Activated CD4-positive, alpha-beta memory T cell treated with anti-CD3 and anti-CD28 coated beads for 36 hours (primary cell): ENCODE results near the gene A3GALT2. TPM values are rescaled to one million over a fixed set of nuclear protein-coding genes. Genes with fewer than 3 reads are reported as not detected.

ENCODE experiments used
- CTCF ChIA-PET: fragments of 350-600 bp; sonication (Branson Sonifier 250); formaldehyde crosslinking; loops from one replicate; lab custom pipeline; 2021; ENCODE audit warnings: antibody characterized with exemption, inconsistent platforms; lab: Charles Lee
- POLR2A ChIA-PET: fragments of 350-600 bp; sonication (Branson Sonifier 250); formaldehyde crosslinking; loops from one replicate; lab custom pipeline; 2021; ENCODE audit warnings: antibody characterized with exemption; lab: Charles Lee
- DNase-seq: peaks from one replicate; pipeline ENCODE4 v3.0.0-alpha.2; 2020
- H3K27ac Mint-ChIP-seq: one replicate; pipeline ENCODE4 v1.8.0; 2021; ENCODE audit warnings: mixed read lengths
- H3K27me3 Mint-ChIP-seq: one replicate; pipeline ENCODE4 v1.8.0; 2021; ENCODE audit warnings: mixed read lengths
- H3K36me3 Mint-ChIP-seq: one replicate; pipeline ENCODE4 v1.8.0; 2021; ENCODE audit warnings: mixed read lengths
- H3K4me1 Mint-ChIP-seq: one replicate; pipeline ENCODE4 v1.8.0; 2021; ENCODE audit warnings: low read depth, mixed read lengths
- H3K4me3 Mint-ChIP-seq: one replicate; pipeline ENCODE4 v1.8.0; 2021; ENCODE audit warnings: mild to moderate bottlenecking, mixed read lengths
- H3K9me3 Mint-ChIP-seq: one replicate; pipeline ENCODE4 v1.8.0; 2021; ENCODE audit warnings: mixed read lengths
- intact Hi-C: fragments of 100-400 bp; cut with micrococcal nuclease; formaldehyde crosslinking; loops from one replicate; pipeline ENCODE4 v1.15.1; 2023
- total RNA-seq, 2 experiments: library from RNA; stranded (reverse); gene quantifications; one replicate each; pipeline ENCODE4 v1.2.3, GENCODE V29; 2021

Gene A3GALT2
- total RNA-seq, 2 experiments from 2014 or later, result not detected

GRCh38 chr1:33307494-33307864, 13.4 kb downstream of the A3GALT2 start:
- H3K4me1 Mint-ChIP-seq, result peaks cover 8% of the 10 kb centered on the region
- intact Hi-C loops, result no loop called here
- H3K36me3 Mint-ChIP-seq, result no peaks in the 10 kb centered on the region
- ChIA-PET POLR2A (no interaction called here), CTCF (no interaction called here)
- no peak overlapping the region for H3K4me3 Mint-ChIP-seq
- no peak for DNase-seq
- no peak overlapping the region for H3K27ac Mint-ChIP-seq
- H3K9me3 Mint-ChIP-seq, result no peaks in the 10 kb centered on the region
- peaks cover 10% of the 10 kb centered on the region for H3K27me3 Mint-ChIP-seq

GRCh38 chr1:33306653-33307493, 14.0 kb downstream of the A3GALT2 start:
- intact Hi-C loops, result no loop called here
- POLR2A ChIA-PET, result no interaction called here
- no peak for DNase-seq
- Mint-ChIP-seq H3K27me3 (peaks cover 10% of the 10 kb centered on the region), H3K4me3 (no peak overlapping the region), H3K27ac (no peak overlapping the region), H3K4me1 (peaks cover 14% of the 10 kb centered on the region), H3K36me3 (no peaks in the 10 kb centered on the region), H3K9me3 (no peaks in the 10 kb centered on the region)
- CTCF ChIA-PET, result interaction anchor here (1.7 to 2.6 kb wide), 2 partner anchors 11 to 164 kb away, joined by 4 to 16 read pairs; no protein-coding TSS in a partner anchor

GRCh38 chr1:33305816-33306652, 14.9 kb downstream of the A3GALT2 start:
- POLR2A ChIA-PET, result no interaction called here

GRCh38 chr1:33305016-33305415, 15.9 kb downstream of the A3GALT2 start:
- Mint-ChIP-seq H3K9me3 (no peaks in the 10 kb centered on the region), H3K27ac (no peak overlapping the region), H3K4me1 (peaks cover 19% of the 10 kb centered on the region), H3K27me3 (peaks cover 10% of the 10 kb centered on the region), H3K4me3 (no peak overlapping the region), H3K36me3 (no peaks in the 10 kb centered on the region)
- DNase-seq, result no peak
- intact Hi-C loops, result no loop called here
- ChIA-PET POLR2A (no interaction called here), CTCF (interaction anchor here (1.2 to 2.6 kb wide), 4 partner anchors 9 to 166 kb away, joined by 3 to 16 read pairs (median 4); no protein-coding TSS in a partner anchor)

More at GRCh38 chr1:33305816-33306652, 14.9 kb downstream of the A3GALT2 start:
- Mint-ChIP-seq H3K27ac (no peak overlapping the region), H3K36me3 (no peaks in the 10 kb centered on the region), H3K4me3 (no peak overlapping the region), H3K4me1 (peaks cover 19% of the 10 kb centered on the region), H3K9me3 (no peaks in the 10 kb centered on the region), H3K27me3 (peaks cover 10% of the 10 kb centered on the region)
- intact Hi-C loops, result no loop called here
- no peak for DNase-seq
- CTCF ChIA-PET, result interaction anchor here (1.2 to 2.6 kb wide), 4 partner anchors 10 to 165 kb away, joined by 3 to 16 read pairs (median 4); no protein-coding TSS in a partner anchor

- ChIA-PET POLR2A (no interaction called here), CTCF (interaction anchor here (1.0 kb wide), 1 partner anchor 8 kb away, joined by 5 read pairs; no protein-coding TSS in a partner anchor)
Observed at GRCh38 chr1:33302325-33302724, 18.6 kb downstream of the A3GALT2 start.

GRCh38 chr1:33301273-33301984, 19.5 kb downstream of the A3GALT2 start:
- POLR2A ChIA-PET, result no interaction called here
- Mint-ChIP-seq H3K36me3 (peaks cover 5% of the 10 kb centered on the region), H3K4me3 (no peak overlapping the region), H3K27me3 (peaks cover 7% of the 10 kb centered on the region), H3K4me1 (peaks cover 19% of the 10 kb centered on the region), H3K27ac (no peak overlapping the region), H3K9me3 (no peaks in the 10 kb centered on the region)
- DNase-seq, result no peak
- intact Hi-C loops, result no loop called here
- CTCF ChIA-PET, result no interaction called here

More at GRCh38 chr1:33302325-33302724, 18.6 kb downstream of the A3GALT2 start:
- H3K36me3 Mint-ChIP-seq, result peaks cover 3% of the 10 kb centered on the region
- H3K27me3 Mint-ChIP-seq, result peaks cover 7% of the 10 kb centered on the region
- H3K27ac Mint-ChIP-seq, result no peak overlapping the region
- DNase-seq, result peak; percentile 52
- no peaks in the 10 kb centered on the region for H3K9me3 Mint-ChIP-seq
- peaks cover 19% of the 10 kb centered on the region for H3K4me1 Mint-ChIP-seq
- H3K4me3 Mint-ChIP-seq, result no peak overlapping the region
- intact Hi-C loops, result no loop called here

GRCh38 chr1:33300673-33301072, 20.2 kb downstream of the A3GALT2 start:
- H3K4me1 Mint-ChIP-seq, result peaks cover 19% of the 10 kb centered on the region
- peaks cover 1% of the 10 kb centered on the region for H3K27me3 Mint-ChIP-seq
- H3K4me3 Mint-ChIP-seq, result no peak overlapping the region
- DNase-seq, result no peak
- intact Hi-C loops, result no loop called here
- POLR2A ChIA-PET, result no interaction called here
- CTCF ChIA-PET, result no interaction called here
- H3K36me3 Mint-ChIP-seq, result peaks cover 5% of the 10 kb centered on the region
- no peaks in the 10 kb centered on the region for H3K9me3 Mint-ChIP-seq
- H3K27ac Mint-ChIP-seq, result no peak overlapping the region

- no peak for DNase-seq
- H3K27ac Mint-ChIP-seq, result no peak overlapping the region
- ChIA-PET CTCF (interaction anchor here (1.4 to 5.7 kb wide), 5 partner anchors 14 to 172 kb away, joined by 5 to 103 read pairs (median 7); partner anchors contain the start of gene ZSCAN20), POLR2A (no interaction called here)
- intact Hi-C loops, result loop anchor here (5.0 kb wide), 2 partner anchors 48 to 172 kb away; no protein-coding TSS in a partner anchor
- peaks cover 24% of the 10 kb centered on the region for H3K4me1 Mint-ChIP-seq
- no peaks in the 10 kb centered on the region for H3K9me3 Mint-ChIP-seq
- H3K36me3 Mint-ChIP-seq, result peaks cover 5% of the 10 kb centered on the region
- no peaks in the 10 kb centered on the region for H3K27me3 Mint-ChIP-seq
- H3K4me3 Mint-ChIP-seq, result no peak overlapping the region
Observed at GRCh38 chr1:33299461-33300155, 21.3 kb downstream of the A3GALT2 start.

- peak; percentile 70 for DNase-seq
- Mint-ChIP-seq H3K9me3 (no peaks in the 10 kb centered on the region), H3K36me3 (peaks cover 5% of the 10 kb centered on the region), H3K27me3 (no peaks in the 10 kb centered on the region), H3K4me1 (peaks cover 24% of the 10 kb centered on the region), H3K27ac (no peak overlapping the region), H3K4me3 (no peak overlapping the region)
- CTCF ChIA-PET, result interaction anchor here (0.6 to 5.7 kb wide), 18 partner anchors 14 to 186 kb away, joined by 3 to 103 read pairs (median 5); partner anchors contain the start of gene ZSCAN20
- POLR2A ChIA-PET, result no interaction called here
- intact Hi-C loops, result loop anchor here (5.0 kb wide), 2 partner anchors 49 to 171 kb away; no protein-coding TSS in a partner anchor
Observed at GRCh38 chr1:33298623-33299277, 22.1 kb downstream of the A3GALT2 start.

GRCh38 chr1:33297911-33298622, 22.8 kb downstream of the A3GALT2 start:
- H3K4me1 Mint-ChIP-seq, result peaks cover 21% of the 10 kb centered on the region
- ChIA-PET CTCF (interaction anchor here (0.6 to 5.7 kb wide), 22 partner anchors 10 to 210 kb away, joined by 3 to 103 read pairs (median 4); partner anchors contain the start of gene ZSCAN20), POLR2A (no interaction called here)
- peaks cover 5% of the 10 kb centered on the region for H3K36me3 Mint-ChIP-seq
- no peak for DNase-seq
- H3K27me3 Mint-ChIP-seq, result no peaks in the 10 kb centered on the region
- H3K9me3 Mint-ChIP-seq, result no peaks in the 10 kb centered on the region
- H3K4me3 Mint-ChIP-seq, result no peak overlapping the region
- intact Hi-C loops, result loop anchor here (5.0 kb wide), 2 partner anchors 49 to 171 kb away; no protein-coding TSS in a partner anchor
- H3K27ac Mint-ChIP-seq, result no peak overlapping the region
